ENCODE results near the gene AP3D1.
A peak's percentile ranks its signal among the peaks of the same experiment; 100 is the strongest.
"Not testable (repeated sequence)": the region's sequence is repeated elsewhere in the genome, so short reads cannot be mapped to it uniquely, and the experiment has no call there.

Gene AP3D1

DNA sequence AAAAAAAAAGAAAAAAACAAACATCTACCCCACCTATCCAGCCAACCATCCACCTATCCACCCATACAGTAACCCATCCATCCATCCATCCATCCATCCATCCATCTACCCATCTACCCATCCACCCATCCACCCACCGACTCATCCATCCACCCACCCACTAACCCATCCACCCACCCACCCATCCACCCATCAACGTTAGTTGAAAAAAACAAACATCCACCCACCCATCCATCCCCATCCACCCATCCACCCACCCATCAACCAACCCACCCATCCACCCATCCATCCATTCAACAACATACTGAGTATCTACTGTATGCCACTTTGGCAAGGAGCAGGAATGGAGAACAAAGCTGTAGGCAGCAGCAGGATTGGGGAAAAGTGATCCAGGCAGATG is 6.1 kb upstream of the AP3D1 start:
- DNase-seq = no peak

DNA sequence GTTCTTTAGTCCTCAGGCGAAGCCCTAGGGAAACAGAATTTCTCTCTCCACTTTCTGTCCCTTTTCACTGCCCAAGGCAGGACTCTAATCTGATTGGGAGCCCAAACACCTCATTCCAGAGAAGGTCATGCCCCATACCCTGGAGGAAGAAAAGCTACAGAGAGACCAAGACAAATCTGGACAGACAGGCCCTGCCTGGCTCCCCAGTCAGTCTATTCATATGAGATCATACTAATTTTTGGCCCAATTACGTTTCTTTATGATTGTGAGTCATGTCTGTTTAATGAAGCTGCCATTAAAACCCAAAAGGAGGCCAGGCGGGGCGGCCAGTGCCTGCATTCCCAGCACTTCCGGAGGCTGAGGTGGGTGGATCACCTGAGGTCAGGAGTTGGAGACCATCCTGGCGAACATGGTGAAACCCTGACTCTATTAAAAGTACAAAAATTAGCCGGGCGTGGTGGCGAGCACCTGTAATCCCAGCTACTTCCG is 3.3 kb upstream of the AP3D1 start:
- DNase-seq = no peak

DNA sequence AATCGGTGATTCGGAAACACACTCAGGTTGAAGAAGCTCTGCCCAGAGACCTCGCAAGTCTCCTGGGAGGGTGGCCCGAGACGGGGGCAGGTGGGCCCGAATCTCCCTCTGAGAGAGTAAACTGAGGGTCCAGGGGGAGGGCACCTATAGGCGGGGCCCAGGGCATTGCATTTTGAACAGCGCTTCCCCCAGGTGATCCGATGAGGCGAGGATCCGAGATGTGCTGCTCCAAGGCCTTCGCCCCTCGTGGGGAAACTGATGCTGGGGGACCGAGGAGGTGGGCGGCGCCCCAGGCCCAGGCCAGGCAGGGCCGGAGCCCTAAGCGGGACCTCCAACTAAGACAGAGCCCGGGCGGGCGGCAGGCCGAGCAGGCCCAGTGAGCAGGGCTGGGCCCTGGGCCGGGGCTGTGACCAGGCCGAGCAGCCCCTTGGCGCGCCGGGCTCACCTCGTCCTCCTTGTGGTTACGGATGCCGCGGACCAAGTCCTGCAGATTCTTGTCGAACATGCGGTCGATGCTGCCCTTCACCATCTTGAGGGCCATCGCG is 500 bp downstream of the AP3D1 start:
- peak in 9 of 56 donors; percentile 25 to 55 (median 51) for DNase-seq

DNA sequence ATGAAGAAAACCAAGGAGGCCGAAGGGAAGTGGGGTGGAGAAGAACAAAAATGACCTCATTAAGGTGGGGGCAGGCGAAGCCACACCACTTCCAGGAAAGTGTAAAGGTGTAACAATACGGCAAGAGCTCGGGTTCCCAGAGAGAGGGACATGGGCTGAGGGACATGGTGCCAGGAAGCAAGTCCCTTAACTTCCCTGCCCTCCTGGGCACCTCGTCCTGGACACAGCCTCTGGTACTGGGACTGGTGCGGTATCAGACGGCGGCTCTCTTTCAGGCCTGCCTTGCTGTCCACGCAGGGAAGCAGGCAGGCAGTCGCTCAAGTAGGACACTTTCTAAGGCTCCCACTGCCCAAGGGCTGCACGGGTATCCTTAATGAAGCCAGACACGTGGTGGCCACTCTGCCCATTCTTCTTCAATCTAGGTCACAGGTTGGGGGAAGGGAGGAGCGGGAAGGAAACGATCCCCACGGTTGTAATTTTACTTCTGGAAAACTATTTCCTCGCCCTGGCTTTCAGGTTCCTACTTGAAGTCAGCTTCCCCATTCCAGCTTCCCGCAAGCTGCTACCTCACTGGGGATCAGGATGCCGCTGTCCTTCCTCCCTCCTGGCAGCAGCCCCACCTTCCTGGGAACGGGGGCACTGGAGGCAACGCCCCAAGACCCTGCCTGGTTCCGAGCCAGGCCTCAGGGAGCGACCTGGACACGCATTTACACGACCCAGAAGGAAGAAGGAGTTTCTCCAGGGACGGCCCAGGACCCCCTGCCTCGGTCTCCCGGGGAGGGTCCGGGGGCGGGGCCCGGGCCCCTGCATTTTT is 1.2 kb downstream of the AP3D1 start:
- peak in 6 of 56 donors; percentile 2 to 25 (median 13) for DNase-seq

DNA sequence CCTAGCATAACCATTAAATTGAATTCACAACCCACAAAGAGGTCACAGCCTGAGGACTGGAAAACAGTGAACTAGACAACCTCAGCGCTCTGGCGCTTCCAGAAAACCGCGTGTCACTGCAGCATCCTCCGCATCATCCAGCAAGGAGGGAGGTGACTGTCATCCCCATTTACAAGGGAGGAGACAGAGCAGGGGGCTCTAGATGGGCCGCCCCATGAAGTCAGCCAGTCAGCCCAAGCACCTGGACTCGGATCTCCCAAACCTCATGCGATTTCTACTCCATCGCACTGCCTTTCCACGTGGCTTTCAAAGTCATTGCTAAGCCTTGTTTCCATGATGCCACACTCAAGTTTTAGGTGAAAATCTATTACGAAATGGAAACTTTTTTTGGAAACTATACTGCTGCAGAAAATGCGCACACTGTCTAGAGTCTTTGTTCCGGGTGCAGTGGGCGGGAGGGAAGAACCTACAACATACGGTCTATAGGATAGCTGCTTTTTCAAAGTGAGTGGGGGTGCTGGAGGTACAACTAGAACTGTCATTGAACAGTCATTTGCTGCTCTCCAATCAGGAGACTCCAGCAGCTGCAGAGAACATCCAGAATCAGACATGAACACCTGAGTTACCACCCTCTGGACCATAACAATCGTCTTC is 2.8 kb downstream of the AP3D1 start:
- no peak for DNase-seq

DNA sequence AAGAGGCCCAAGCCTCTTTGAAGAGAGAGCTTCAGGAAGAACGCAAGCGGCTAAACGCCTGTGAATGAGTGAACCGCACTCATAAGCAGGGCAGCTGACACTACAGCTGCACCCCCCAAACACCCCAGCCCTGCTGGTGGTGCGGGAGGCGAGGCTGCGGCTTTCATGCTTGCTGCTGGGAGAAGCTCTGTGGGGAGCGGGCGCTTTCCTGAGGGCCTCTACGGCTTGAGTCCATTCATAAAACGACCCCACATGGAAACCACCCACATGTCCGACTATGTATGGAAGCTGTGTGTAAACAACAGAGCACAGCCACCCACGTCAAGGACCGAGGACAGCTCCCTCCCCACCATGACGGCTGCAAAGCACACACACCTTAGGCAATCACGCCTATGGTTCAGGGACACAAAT is 5.5 kb downstream of the AP3D1 start:
- peak in 2 of 56 donors; percentile 8 for DNase-seq

DNA sequence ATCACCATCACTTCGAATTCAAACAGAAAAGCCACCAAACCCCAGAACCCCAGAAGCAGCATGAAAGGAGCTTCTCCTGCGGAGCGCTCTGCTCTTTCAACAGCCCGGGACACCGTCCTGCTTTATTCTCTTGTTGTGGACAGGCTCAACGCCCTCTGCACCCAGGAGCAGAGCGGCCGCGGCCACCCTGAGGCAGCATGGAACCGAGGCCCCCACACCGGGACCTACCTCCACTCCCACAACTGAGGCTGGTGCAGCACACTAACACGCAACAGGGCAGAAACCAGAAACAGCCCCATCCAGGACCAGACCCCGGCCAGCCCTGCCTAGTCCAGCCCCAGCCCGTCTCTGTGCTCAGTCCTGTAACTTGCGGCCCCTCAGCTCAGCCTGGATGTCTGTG is 7.2 kb downstream of the AP3D1 start:
- no peak for DNase-seq

DNA sequence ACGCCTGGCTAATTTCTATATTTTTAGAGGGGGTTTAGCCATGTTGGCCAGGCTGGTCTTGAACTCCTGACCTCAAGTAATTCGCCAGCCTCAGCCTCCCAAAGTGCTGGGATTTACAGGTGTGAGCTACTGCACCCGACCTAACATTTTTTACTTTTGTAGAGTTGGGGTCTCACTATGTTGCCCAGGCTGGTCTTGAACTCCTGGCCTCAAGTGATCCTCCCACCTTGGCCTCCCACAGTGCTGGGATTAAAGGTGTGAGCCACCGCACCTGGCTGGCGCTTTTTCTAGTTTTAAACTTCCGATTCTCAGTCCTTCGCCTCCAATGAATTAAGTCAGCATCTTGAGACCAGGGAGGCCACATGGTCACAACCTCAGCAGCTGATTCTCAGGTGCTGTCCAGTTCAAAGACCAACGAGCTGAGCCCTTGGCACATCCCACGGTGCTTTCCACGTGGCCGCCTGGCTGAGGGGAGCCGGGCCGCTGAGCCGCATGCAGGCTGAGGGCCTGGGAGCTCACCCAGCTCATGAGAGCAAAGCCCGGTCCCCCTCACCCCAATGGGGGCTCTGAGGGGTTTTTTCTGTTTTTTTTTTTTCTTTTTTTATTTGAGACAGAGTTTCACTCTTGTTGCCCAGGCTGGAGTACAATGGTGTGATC is 9.1 kb downstream of the AP3D1 start:
- no peak for DNase-seq

DNA sequence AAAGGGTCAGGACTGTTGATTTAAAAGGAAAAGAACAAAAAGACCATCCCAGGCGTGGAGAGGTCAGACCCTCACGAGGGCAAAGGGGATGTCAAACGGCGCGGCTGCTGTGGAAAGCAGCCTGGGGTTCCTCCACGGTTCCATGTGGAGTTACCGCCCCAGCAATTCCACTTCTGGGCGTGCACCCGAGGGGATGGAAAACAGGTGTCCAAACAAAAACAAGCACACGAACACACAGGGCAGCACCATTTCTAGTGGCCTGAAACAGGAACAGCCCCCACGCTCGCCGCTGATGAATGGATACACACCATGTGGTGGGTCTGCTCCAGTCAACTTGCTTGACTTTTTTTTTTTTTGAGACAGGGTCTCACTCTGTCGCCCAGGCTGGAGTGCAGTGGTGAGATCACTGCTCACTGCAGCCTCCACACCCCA is 11.2 kb downstream of the AP3D1 start:
- no peak for DNase-seq

DNA sequence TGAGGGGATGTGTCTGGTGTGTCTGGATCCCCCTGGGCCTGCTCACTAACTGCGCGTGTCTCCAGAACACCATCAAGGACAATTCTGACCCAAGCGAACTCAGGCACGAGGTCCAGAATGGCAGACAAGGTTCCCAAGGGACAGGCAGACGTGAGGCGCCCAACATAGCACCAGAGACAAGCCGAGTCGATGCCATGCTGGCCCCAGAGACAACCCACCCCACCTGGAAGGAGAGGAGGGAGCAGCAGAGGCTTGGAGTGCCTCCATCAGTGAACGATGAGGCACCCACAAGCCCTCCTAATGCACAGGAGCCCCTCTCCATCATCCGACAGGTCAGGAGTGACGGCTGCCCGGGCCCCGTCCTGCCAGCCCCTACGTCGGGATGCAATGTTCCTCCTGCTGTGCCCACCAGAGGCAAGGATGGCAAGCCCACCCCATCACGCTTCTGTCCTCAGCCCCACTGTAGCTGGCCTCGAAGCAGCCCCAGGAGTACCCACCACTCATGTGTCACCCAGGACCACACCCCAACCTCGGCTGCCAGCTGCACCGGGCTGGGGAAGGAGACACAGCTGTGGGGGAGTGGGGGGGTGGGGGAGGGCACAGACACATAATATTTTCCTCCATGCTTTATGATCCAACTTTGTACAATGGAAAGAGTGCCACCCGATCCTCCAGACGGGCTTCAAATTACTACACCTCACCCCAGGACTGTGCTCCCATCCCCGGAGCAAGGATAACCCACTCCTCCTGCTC is 11.8 kb downstream of the AP3D1 start:
- DNase-seq = no peak

DNA sequence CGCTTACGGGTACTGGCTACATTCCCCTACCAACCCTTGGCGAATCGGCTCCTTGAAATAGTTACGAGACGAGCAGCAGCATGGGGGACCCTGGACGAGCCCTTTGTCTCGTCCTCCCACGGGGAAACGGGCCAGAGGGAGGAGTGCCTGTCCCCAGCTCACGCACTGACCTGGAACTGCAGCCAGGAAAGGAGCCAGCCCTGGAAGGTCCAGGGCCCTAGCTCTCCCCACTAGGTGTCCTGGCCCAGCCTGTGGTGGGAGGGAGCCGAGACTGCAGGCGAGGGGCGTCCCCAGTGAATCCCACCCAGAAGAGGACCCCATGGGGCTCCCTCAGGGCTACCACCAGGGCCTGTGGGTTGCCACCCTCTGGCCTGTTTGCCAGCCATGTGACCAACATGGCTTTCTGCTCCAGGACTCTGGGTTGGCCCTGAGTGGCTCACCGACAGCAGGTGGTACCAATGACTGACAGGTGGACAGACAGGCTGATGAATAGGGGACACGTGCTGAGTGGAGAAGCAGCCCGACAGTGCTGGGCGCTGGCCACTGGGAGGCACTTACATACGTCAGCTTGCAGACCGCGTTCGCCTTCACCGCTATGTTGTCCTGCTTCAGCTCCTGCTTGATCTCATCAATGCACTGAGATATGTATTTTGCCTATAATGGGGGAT is 13.2 kb downstream of the AP3D1 start:
- DNase-seq = peak in 7 of 56 donors; percentile 8 to 44 (median 21)

DNA sequence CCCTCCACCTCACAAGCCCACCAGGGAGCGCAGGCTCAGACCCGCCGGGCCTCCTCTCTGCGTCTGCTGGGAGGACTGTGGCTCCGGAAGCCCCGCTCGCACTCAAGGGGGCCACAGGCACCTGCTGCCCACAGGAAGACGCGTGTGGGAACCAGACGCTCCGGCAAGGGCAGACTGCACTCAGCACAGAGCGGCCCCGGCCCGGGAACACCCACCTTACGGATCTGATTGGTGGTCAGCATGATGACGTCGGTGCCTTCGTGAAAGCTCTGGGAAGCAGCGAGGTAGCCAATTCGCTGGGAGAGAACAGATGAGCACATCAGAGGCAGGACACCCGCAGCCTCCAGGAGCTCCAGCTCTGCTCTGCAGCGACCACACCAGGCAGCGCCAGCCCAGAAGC is 14.6 kb downstream of the AP3D1 start:
- no peak for DNase-seq

DNA sequence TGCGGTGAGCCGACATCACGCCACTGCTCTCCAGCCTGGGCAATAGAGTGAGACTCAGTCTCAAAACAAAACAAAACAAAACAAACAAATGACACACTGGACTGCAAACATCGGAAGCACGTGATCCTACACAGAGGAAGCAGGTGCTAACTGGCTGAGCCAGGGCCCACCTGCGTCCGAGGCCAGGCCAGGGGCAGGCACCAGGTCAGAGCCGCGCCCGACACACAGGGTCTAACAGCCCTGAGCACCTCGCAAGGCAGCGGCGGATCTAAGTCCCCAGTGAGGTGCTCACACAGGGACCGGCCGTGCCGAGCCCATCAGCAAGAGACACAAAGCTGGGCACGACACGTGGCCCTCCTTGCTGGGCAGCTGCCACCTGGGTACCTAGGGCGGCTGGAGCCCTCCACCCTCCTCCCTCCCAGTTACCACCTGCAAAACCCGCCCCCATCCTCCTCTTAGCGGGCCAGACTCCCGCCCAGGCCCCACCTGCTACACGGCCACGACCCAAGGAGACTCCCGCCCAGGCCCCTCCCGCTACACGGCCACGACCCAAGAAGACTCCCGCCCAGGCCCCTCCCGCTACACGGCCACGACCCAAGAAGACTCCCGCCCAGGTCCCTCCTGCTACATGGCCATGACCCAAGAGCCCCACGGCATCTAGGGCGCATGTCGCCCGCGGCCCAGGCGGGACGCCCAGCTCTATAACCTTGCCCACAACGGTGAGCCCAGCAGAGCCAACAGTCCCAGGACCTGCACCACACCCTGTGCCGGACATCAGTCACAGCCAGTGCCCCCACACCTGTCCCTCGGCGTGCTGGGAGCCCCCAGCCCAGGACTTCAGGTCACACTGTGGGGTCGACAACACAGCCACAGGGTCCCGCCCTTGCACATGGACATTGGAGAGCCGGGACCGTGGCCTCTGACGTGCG is 15.6 kb downstream of the AP3D1 start:
- DNase-seq = no peak

DNA sequence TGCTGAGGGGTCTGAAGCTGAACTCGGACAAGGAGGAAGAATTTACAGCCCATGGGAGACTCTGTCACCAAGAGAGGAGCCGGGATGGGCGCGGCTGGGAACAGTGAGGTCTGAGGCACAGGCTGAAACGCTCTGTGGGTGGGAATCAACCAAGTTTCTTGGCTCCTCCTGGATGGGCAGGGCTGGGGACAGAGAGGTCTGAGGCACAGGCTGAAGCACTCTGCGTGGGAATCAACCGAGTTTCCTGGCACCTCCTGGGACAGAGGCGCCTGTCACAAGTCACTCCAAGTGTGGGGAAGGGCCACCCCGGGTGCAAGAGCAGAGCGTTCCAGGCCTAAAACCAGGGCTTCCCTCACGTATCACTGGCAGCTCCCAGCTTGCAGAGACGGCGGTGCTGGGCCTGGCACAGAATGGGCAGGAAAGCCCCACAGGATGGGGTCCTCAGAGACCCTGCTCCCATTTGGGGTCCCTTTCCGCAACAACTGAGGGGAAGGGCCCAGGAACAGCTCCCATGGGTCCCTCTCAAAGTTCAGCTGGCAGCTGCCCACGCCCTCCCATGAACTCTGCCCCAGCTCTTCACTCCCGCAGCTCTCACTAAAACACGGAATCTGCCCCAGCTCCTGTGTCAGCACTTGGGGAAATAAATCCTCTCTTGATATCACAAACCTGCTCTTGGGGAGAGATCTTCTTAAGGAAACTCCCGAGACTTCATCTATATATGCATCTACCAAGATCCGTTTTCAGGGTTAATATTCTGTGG is 18.5 kb downstream of the AP3D1 start:
- no peak for DNase-seq

DNA sequence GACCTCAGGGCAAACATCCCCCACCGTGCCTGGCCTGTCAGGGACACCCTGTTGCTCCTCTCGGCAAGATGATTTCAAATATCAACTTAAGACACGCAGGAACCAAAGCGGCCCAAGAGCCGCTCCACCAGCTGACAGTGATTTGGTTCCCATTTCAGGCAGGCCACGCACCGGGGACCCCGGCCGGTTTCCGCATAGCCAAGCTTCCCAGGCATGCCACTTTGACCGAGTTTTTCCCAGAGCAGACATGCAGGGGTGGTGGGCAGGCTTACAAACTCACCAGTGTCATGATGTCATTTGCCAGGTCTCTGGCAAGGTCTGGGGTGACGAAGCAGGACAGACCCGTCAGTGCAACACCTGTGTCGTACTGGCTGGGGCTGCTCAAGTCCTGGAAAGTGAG is 19.2 kb downstream of the AP3D1 start:
- no peak for DNase-seq

DNA sequence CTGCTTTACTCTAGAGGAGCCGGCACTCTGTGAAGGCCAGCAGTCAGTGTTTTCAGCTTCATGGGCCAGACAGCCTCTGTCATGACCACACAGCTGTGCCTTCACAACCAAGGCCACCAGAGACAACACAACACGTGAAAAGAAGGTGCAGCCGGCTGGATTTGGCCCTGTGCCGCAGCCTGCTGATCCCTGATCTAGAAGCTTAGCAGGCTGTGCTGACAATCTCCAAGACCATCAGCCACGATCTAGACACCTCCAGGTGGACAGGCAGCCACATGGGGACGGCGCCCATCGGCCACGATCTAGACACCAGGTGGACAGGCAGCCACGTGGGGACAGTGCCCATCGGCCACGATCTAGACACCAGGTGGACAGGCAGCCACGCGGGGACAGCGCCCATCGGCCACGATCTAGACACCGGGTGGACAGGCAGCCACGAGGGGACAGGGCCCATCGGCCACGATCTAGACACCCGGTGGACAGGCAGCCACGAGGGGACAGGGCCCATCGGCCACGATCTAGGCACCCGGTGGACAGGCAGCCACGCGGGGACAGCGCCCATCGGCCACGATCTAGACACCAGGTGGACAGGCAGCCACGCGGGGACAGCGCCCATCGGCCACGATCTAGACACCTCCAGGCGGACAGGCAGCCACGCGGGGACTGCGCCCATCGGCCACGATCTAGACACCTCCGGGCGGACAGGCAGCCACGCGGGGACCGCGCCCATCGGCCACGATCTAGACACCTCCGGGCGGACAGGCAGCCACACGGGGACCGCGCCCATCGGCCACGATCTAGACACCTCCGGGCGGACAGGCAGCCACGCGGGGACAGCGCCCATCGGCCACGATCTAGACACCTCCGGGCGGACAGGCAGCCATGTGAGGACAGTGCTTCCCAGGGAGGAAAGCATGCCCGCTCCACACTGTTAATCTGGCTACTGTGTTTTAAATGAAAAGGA is 20.1 kb downstream of the AP3D1 start:
- DNase-seq = not testable (repeated sequence)
